Fibroblast of pulmonary artery (primary cell): Measurements from ENCODE around the gene TRIM28.

ENCODE experiments used
- DNase-seq: peaks from one replicate; pipeline ENCODE4 v3.0.0-alpha.2; 2010; ENCODE audit warnings: low read depth
- H3K4me3 ChIP-seq: replicated peaks from 2 replicates; pipeline ENCODE4 v1.5.1; 2011; ENCODE audit warnings: low read depth, mild to moderate bottlenecking, control low read depth, low read length, moderate library complexity
- CTCF ChIP-seq: IDR thresholded peaks from 2 replicates; pipeline ENCODE4 v1.5.1; 2011; ENCODE audit warnings: mild to moderate bottlenecking, control low read depth, low read length, inconsistent platforms; ENCODE audit errors: missing control alignments

Gene TRIM28

GRCh38 chr19:58509731-58510083 lies 34.2 kb upstream of the TRIM28 start:
- no peak overlapping the region for H3K4me3 ChIP-seq
- TF ChIP-seq CTCF, result no peak
- no peak for DNase-seq

GRCh38 chr19:58510084-58510862 lies 33.6 kb upstream of the TRIM28 start:
- TF ChIP-seq CTCF, result no peak
- H3K4me3 ChIP-seq, result no peak overlapping the region

GRCh38 chr19:58511353-58512208 lies 32.3 kb upstream of the TRIM28 start, which contains the start of gene SLC27A5:
Gene SLC27A5 (minus strand): TSS chr19:58511992. CDS start chr19:58511955, 37 bp downstream.
- no peak within 1 kb of the TSS for H3K4me3 ChIP-seq
- TF ChIP-seq CTCF, result no peak
- no peak for DNase-seq

More at GRCh38 chr19:58510084-58510862, 33.6 kb upstream of the TRIM28 start:
- DNase-seq, result no peak

GRCh38 chr19:58513213-58513693 lies 30.6 kb upstream of the TRIM28 start:
- no peak for DNase-seq
- no peak for TF ChIP-seq CTCF
- no peak overlapping the region for H3K4me3 ChIP-seq

- peak overlapping the region; percentile 35 for H3K4me3 ChIP-seq
- TF ChIP-seq CTCF, result peak; percentile 37
- DNase-seq, result peak; percentile 88
Observed at GRCh38 chr19:58513694-58514563, 29.9 kb upstream of the TRIM28 start.

- DNase-seq, result no peak
- no peak for TF ChIP-seq CTCF
- H3K4me3 ChIP-seq, result peak overlapping the region; percentile 35
Observed at GRCh38 chr19:58514564-58515022, 29.3 kb upstream of the TRIM28 start.
